ENCODE results near the gene GNL3L.

GRCh38 chrX:54509400-54509799 is 20.6 kb upstream of the GNL3L start:
- TF ChIP-seq, protein P1, sequence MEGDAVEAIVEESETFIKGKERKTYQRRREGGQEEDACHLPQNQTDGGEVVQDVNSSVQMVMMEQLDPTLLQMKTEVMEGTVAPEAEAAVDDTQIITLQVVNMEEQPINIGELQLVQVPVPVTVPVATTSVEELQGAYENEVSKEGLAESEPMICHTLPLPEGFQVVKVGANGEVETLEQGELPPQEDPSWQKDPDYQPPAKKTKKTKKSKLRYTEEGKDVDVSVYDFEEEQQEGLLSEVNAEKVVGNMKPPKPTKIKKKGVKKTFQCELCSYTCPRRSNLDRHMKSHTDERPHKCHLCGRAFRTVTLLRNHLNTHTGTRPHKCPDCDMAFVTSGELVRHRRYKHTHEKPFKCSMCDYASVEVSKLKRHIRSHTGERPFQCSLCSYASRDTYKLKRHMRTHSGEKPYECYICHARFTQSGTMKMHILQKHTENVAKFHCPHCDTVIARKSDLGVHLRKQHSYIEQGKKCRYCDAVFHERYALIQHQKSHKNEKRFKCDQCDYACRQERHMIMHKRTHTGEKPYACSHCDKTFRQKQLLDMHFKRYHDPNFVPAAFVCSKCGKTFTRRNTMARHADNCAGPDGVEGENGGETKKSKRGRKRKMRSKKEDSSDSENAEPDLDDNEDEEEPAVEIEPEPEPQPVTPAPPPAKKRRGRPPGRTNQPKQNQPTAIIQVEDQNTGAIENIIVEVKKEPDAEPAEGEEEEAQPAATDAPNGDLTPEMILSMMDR (IDR thresholded peaks at IDR 0.05) = no peak
- no peak for TF ChIP-seq EZH2 (IDR thresholded peaks at IDR 0.05; ENCODE audit: borderline replicate concordance, insufficient read depth, low read depth, low read length, poor library complexity, severe bottlenecking)

Measured in B cell (primary cell).